NCI-H2081 treated with DMSO at 0.1 percent for 48 hours (cell line): ENCODE results near the gene DDX20.

ENCODE experiments used
- DNase-seq: peaks from one replicate; lab custom pipeline; 2025; lab: John Stamatoyannopoulos, UW

Gene DDX20

DNA sequence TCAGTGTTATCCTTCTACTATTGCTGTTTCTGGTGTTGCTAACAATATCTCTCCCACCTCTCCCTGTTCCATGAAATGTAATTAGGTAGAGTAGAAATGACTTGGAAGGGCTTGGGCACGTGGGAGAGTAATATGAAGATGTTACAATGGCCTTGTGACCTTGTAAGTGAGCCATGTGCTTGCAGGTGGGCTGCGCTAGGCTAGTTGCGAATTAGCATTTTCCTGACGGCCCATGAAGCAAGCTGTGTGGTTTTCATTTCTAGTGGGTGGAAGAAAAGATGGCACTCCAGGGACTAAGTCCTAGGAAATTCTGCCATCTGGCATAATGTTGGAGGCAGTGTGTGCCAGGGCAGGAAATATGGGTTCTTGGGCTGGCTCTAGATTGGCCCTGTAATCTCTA, 7.8 kb upstream of the DDX20 start:
- DNase-seq = no peak

GRCh38 chr1:111749628-111750027, 6.1 kb upstream of the DDX20 start:
- DNase-seq = no peak

GRCh38 chr1:111750856-111751255, 4.8 kb upstream of the DDX20 start:
- no peak for DNase-seq

- no peak for DNase-seq
Measured at GRCh38 chr1:111751906-111752575, 3.7 kb upstream of the DDX20 start.

GRCh38 chr1:111754984-111755330, 744 bp upstream of the DDX20 start:
- DNase-seq = peak; percentile 18

DNA sequence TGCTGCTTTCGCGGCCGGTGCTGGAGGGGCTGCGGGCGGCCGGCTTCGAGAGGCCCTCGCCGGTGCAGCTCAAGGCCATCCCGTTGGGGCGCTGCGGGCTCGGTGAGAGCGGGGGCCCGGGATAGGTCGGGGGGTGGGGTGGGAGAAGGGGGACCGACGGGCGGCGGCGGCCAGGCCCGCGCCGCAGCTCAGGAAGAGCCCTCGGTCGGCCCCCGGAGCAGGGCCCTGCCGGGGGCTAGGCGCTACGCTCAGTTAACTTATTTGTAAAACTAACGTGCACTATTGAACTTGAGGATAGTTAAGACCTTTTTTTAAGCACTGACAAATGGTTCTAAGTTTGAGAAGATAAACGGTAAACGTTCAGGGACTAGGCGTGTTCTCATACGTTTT, 418 bp downstream of the DDX20 start:
- no peak for DNase-seq

DNA sequence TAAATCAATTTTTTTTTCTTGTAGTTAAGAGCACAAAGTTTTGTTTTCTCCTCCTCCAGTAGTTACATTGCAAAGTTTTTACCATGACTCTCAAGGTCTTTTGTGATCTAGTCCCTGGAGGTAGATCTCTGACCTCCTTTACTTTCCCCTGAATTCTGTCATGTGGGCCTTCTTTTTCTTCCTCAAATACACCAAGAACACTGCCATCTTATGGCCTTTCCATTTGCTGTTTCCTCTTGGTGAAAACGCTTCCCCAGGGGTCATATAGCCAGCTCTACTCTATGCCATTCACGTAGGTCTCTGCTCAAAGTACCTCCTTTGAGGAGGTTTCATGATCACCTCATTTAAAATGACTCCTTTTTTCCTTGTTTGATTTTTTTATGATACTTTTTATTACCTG, 2.7 kb downstream of the DDX20 start:
- no peak for DNase-seq

DNA sequence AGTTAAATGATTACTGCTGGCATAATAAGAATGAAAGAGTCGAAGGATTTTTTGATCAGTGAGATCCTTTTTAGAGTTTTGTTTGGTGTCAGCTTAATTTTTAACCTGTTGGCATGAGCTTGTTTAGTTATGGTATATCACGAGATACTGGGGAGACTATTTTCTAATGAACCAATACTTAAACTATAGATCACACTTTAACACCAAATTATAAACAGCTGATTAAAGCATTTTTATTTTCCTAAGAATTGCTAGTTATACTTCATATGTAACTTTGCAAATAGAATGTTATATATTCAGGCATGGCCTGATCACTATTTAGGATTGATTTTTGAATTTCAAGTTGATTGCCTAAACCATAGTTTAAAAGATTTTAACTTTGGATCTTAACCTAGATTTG, 6.0 kb downstream of the DDX20 start:
- DNase-seq = no peak

- no peak for DNase-seq
Measured at GRCh38 chr1:111762332-111762731, 6.6 kb downstream of the DDX20 start.

DNA sequence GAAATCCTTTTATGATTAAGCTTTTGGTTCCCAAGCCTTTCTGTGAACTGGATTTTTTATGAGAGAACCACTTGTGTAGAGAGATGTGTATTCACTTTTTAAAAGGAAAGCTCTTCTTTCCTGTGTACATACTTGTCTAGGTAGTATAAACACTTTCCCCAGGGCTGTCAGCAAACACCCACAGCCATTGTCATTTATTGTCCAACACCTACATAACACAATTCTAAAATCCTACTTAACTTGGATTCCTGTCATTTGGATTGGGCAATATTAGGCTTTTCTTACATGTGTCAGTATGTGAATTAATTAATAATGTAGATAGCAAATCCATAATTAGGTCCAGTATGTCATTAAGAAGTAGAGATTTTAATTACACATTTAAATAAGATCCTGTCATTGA, 12.3 kb downstream of the DDX20 start:
- DNase-seq = no peak

DNA sequence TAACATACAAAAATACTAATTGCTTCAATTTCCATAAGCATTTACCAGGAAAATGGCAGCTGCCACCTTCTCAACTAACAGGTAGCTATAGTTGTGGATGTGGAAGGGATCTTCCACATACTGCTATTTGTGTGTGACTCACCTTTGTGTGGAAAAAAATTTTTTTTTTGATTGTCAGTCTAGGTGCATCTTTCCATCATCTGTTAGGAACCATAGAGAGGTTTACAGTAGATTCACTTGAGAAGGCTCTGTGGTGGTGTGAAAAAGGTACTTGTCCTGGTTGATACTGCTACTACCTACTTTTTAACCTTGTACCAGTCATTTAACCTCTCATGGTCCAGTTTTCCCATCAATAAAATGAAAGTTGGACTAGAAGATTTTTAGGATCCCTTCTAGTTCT, 12.9 kb downstream of the DDX20 start:
- no peak for DNase-seq

DNA sequence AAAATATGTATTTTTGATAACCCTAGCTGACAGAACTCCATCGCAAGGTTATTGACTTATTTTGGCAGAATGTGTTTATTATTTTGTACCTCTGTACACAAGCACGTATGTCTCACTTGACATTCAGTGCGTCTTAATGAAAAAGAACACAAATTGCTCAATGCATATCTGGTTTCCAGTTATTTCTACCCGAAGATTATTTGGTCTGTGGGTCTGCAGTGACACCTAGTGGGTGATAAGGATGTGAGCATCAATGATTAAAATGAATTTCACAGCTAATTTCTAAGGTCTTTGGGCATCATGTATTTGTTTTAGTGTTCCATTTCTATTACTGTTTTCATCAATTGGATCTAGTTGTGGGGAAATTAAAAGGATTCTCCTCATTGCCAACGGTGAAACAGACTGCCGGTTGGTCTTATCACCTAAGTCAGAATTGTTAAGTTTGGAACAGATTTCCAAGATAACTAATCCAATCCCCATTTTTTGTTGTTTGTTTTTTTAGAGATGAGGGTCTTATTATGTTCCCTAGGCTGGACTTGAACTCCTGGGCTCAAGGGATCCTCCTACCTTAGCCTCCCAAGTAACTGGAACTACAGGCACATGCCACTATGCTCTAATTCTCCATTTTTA, 13.9 kb downstream of the DDX20 start:
- DNase-seq = no peak

- no peak for DNase-seq
Measured at GRCh38 chr1:111770916-111771315, 15.2 kb downstream of the DDX20 start.

DNA sequence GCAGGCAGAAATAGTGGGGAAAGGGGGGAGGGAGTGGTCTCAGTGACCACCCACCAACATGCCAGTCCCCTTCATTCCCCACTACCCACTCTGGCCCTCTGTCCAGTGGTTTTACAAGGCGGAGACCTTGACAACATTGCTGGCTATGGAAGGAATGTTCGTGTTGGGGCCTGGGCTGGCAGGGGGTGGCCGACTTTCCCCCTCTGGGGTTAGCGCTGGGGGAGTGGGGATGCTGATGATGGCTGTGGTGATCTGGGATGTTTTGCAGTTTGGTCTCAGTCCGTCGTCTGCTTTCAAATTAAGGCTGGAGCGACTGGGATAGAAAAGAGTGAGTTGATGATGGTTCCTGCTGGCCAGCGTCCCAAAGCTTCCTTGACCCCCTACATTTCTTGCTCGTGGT, 20.3 kb downstream of the DDX20 start:
- DNase-seq = no peak

DNA sequence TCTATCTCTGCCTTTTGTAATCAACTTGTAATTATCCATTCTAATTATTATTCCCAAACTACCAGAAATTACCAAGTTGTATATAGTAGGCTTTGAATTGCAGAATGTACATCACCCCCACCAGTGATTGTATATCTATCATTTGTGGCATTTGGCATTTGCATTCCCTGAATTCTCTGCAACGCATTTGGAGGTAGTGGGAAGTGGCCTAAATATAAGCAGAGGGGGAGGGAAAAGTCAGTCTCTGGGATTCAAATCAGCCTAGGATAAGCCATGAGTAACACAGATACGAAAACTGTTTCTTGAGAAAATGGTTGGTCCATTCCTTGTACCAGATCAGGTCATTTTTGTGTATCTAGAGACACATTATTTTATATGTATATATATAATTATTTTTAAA, 20.7 kb downstream of the DDX20 start:
- no peak for DNase-seq

GRCh38 chr1:111776861-111777260, 21.2 kb downstream of the DDX20 start:
- DNase-seq = no peak

GRCh38 chr1:111777301-111777700, 21.6 kb downstream of the DDX20 start:
- no peak for DNase-seq

GRCh38 chr1:111778066-111778465, 22.4 kb downstream of the DDX20 start:
- DNase-seq = no peak

GRCh38 chr1:111778541-111779051, 22.9 kb downstream of the DDX20 start:
- no peak for DNase-seq

- DNase-seq = no peak
Measured at GRCh38 chr1:111779546-111779945, 23.8 kb downstream of the DDX20 start.

DNA sequence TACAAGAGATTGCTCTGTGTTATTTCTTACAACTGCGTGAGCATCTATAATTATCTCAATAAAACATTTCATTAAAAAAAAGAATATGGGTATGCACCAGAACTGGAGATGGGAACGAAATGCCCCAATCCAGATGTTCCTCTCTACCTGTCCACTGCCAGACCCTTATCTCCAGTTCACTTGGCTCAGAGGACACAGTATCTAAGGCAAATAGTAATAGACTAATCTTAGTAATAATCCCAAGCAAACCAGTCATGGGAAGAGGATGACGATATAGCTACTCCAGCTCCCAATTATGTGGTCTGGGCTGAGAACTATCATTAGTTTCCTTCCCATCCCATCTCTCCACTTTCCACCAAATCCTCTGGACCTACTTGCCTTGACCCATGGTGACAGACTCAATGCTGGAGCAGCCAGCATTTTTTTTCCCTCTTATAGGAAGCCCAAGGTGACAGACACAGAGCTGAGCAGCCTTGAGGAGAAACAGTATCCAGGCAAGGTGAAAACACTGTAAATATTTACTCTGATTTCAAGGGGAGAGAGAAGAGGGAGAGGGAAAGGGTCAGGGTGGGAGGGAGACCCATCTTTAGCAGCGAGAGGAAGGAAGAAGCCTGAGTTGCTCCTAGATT, 28.7 kb downstream of the DDX20 start:
- no peak for DNase-seq

GRCh38 chr1:111786669-111787207, 31.0 kb downstream of the DDX20 start:
- no peak for DNase-seq

GRCh38 chr1:111789142-111789541, 33.4 kb downstream of the DDX20 start:
- no peak for DNase-seq
